ENCODE data around the gene MYH6.

GRCh38 chr14:23387916-23388882, 19.9 kb downstream of the MYH6 start:
- TF ChIP-seq CTCF (IDR thresholded peaks at IDR 0.05 in 4 of 5, conservative IDR thresholded peaks at IDR 0.05 in 1 of 5) = no peak
- no peak for TF ChIP-seq POLR2A (IDR thresholded peaks at IDR 0.05)
